Hematopoietic multipotent progenitor cell (in vitro differentiated cells): ENCODE measurements around the gene PPARG. TPM values are rescaled to one million over a fixed set of nuclear protein-coding genes. Genes with fewer than 3 reads are reported as not detected.
"Not testable (repeated sequence)": the region's sequence is repeated elsewhere in the genome, so short reads cannot be mapped to it uniquely, and the experiment has no call there.

Experiments
- DNase-seq, 3 donors: peaks; one replicate each; pipeline ENCODE4 v3.0.0-alpha.2; 2011 to 2015; ENCODE audit warnings: low read depth in 2 of 3, low spot score in 2 of 3
- small RNA-seq: library from RNA; depleted of rRNA; stranded (forward); fragments of <200 nt; gene quantifications from one replicate; pipeline ENCODE3, GENCODE V24; 2012
- total RNA-seq: library from RNA; depleted of rRNA; stranded (reverse); fragments of >200 nt; gene quantifications from one replicate; pipeline ENCODE4 v1.2.3, GENCODE V29; 2012

PPARG gene
- total RNA-seq, 1 donor, result not detected

- DNase-seq, result no peak
Observed at GRCh38 chr3:12472796-12473195, 183.9 kb downstream of the PPARG start.

DNA sequence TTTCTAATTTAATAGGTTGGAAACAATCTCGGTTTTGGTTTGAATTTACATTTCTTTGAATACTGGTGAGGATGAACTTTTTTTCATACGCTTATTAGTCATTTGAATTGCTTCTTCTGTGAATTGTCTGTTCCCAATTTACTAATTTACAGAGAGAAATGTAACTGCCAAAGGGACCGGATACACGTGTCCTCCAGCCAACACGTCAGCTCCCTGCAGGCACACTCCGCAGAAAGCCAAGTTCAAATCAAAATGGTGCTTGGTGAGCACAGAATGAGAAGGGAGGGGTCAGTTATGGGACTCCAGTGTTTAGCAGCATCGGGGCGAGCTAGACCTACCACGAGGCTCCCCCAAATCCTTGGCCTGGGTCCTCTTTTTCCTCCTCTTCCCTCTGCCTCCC is 184.6 kb downstream of the PPARG start:
- DNase-seq, result no peak

- no peak for DNase-seq
Observed at GRCh38 chr3:12476238-12476897, 187.5 kb downstream of the PPARG start.

GRCh38 chr3:12477256-12477655 is 188.4 kb downstream of the PPARG start:
- DNase-seq, result no peak

DNA sequence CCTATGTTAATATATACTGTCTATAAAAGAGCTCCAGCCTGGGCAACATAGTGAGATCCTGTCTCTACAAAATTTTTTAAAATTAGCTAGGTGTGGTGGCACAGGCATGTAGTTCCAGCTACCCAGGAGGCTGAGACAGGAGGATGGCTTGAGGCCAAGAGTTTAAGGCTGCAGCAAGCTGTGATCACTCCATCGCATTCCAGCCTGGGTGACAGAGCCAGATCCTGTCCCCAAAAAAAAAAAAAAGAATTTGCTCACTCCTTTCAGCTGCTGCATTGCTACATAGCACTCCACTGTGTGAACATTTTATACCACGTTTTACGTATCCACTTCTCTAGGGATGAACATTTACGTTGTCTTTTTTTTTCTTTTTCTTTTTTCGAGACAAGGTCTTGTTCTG is 189.5 kb downstream of the PPARG start:
- no peak for DNase-seq

- DNase-seq, result not testable (repeated sequence)
Observed at GRCh38 chr3:12479198-12479597, 190.3 kb downstream of the PPARG start.

DNA sequence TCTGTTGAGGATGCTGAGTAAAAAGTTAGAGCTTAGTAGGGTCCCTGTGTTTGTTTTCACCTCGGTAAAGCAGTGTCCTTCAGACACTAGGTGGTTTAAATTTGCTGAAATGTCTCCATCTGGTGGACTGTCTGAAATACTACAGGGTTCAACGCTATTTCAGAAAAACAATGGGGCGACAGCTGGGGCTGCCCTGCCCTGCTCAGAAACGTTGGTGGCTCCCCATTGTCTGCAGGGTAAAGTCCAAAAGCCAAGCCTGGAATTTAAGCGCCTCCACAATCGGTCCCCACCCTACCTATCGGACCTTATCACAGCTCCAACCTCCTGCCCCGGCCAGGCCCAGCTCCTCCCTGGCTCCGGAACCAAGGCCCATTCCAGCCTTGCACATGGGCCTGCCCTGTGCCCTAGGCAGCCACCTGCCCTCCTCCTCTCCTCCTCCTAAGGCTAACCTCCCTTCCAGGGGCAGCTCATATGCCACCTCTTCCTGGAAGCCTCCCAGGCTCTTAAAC is 191.1 kb downstream of the PPARG start:
- peak in 2 of 3 donors; percentile 36 to 67 for DNase-seq

GRCh38 chr3:12483410-12483809 is 194.5 kb downstream of the PPARG start:
- DNase-seq, result no peak

DNA sequence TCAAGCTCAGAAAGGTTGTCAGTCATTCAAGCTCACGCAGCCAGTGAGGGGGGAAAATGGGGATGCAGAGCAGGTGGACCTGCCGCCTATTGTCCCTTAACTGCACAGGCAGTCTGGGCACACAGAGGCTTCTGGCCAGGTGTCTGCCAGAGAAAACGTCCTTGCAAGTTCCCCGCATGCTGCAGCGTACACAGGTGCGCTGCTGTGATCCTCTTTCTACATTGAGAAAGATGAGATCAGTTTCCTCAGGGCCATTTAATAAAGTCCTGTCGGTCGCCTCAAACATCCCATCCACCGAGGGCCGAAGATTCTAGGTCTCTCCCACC is 195.0 kb downstream of the PPARG start:
- DNase-seq, result no peak

Small RNAs within 50 kb of the gene (small RNA-seq; reads per million reads assigned to genes)
- not detected for gene AC091492.1

Other genes with a start within 250 kb of the PPARG start
- not detected for gene TIMP4, start 130.2 kb upstream of the PPARG start, total RNA-seq
- 17.8 TPM for gene TSEN2, start 195.4 kb downstream of the PPARG start, total RNA-seq